GM12878 (cell line): ENCODE data around the gene CDC42BPA. TPM values are rescaled to one million over a fixed set of nuclear protein-coding genes. Genes with fewer than 3 reads are reported as not detected.
"Not testable (repeated sequence)": the region's sequence is repeated elsewhere in the genome, so short reads cannot be mapped to it uniquely, and the experiment has no call there.

Experiments
- ATAC-seq: fragments of 200-7000 bp; cut with Tn5 transposase; 3 replicates; pipeline ENCODE4 v1.9.1; 2020; ENCODE audit warnings: mild to moderate bottlenecking, moderate library complexity
- BruUV-seq: library from RNA; stranded (reverse); fragments of 400-500 nt; replicated peaks from 2 replicates; lab custom pipeline; 2021; lab: Mats Ljungman, UMichigan
- CTCF ChIA-PET: fragments of 300-600 bp; sonication (Branson Sonifier 250); formaldehyde crosslinking; extraction: SDS; loops from one replicate; lab custom pipeline; 2021; ENCODE audit warnings: inconsistent platforms; lab: Yijun Ruan, JAX
- POLR2A ChIA-PET: fragments of 350-600 bp; formaldehyde crosslinking; extraction: SDS; loops from one replicate; lab custom pipeline; 2021; ENCODE audit warnings: inconsistent platforms; lab: Charles Lee
- RAD21 ChIA-PET: fragments of 300-600 bp; sonication (Branson Sonifier 250); formaldehyde crosslinking; loops from one replicate; lab custom pipeline; 2023; ENCODE audit warnings: antibody characterized with exemption; ENCODE audit not compliant: unreplicated experiment; lab: Charles Lee
- SMC1A ChIA-PET: fragments of 300-600 bp; sonication (Branson Sonifier 250); formaldehyde crosslinking; loops from one replicate; lab custom pipeline; 2023; ENCODE audit not compliant: unreplicated experiment, uncharacterized antibody; lab: Charles Lee
- DNase-seq: peaks from one replicate; pipeline ENCODE4 v3.0.0-alpha.2; 2011; ENCODE audit warnings: low read depth, low spot score
- FAIRE-seq: peaks from 3 replicates; lab custom pipeline; 2011; peaks lifted over from hg19 to GRCh38; lab: Jason Lieb, UNC
- H2AFZ ChIP-seq: 2 replicates; pipeline ENCODE4 v1.6.0; 2011; ENCODE audit warnings: low read depth, low read length, control low read depth; ENCODE audit not compliant: control insufficient read depth
- H3K27ac ChIP-seq: 2 replicates; pipeline ENCODE4 v1.5.1; 2011; ENCODE audit warnings: control low read depth; ENCODE audit not compliant: control insufficient read depth, insufficient read depth
- H3K27me3 ChIP-seq, 2 experiments: replicated peaks in 1 of 2; 2 replicates each; pipeline versions ENCODE4 v1.6.0 to v1.6.1; 2011; ENCODE audit warnings: low read length in 1 of 2; ENCODE audit not compliant: control insufficient read depth in 2 of 2, insufficient read depth in 2 of 2
- H3K36me3 ChIP-seq, 2 experiments: 2 replicates each; pipeline ENCODE4 v1.5.1; 2011; ENCODE audit warnings: low read length in 1 of 2; ENCODE audit not compliant: control insufficient read depth in 2 of 2, insufficient read depth in 2 of 2
- H3K4me1 ChIP-seq: 2 replicates; pipeline ENCODE4 v1.6.1; 2011; ENCODE audit warnings: mild to moderate bottlenecking, low read length, moderate library complexity, mixed read lengths; ENCODE audit not compliant: control insufficient read depth, insufficient read depth
- H3K4me2 ChIP-seq: 2 replicates; pipeline ENCODE4 v1.6.0; 2011; ENCODE audit warnings: control low read depth; ENCODE audit not compliant: control insufficient read depth, insufficient read depth
- H3K4me3 ChIP-seq: fragments of 200-600 bp; sonication (generic); 2 replicates; pipeline ENCODE4 v1.5.1; 2016
- H3K79me2 ChIP-seq: 2 replicates; pipeline ENCODE4 v1.6.0; 2011; ENCODE audit warnings: low read length; ENCODE audit not compliant: control insufficient read depth, insufficient read depth
- H3K9ac ChIP-seq: 2 replicates; pipeline ENCODE4 v1.8.0; 2011; ENCODE audit warnings: low read length, control low read depth, mixed read lengths; ENCODE audit not compliant: control insufficient read depth, insufficient read depth
- H3K9me3 ChIP-seq: replicated peaks from 3 replicates; pipeline ENCODE4 v1.5.1; 2011; ENCODE audit warnings: mild to moderate bottlenecking, low read length; ENCODE audit not compliant: control insufficient read depth, insufficient read depth
- H4K20me1 ChIP-seq: 2 replicates; pipeline ENCODE4 v1.6.0; 2011; ENCODE audit not compliant: control insufficient read depth, insufficient read depth
- CHD1 ChIP-seq: IDR thresholded peaks from 2 replicates; pipeline ENCODE4 v1.6.1; 2012; ENCODE audit warnings: low read depth, low read length, improper control_type of control experiment
- DPF2 ChIP-seq: fragments of 450-650 bp; IDR thresholded peaks from 2 replicates; pipeline ENCODE4 v1.6.1; 2017; ENCODE audit warnings: mild to moderate bottlenecking
- HDGF ChIP-seq: fragments of 450-650 bp; IDR thresholded peaks from 2 replicates; pipeline ENCODE4 v1.6.1; 2016; ENCODE audit warnings: antibody characterized with exemption
- IRF4 ChIP-seq: IDR thresholded peaks from 2 replicates; pipeline ENCODE4 v1.6.1; 2011; ENCODE audit warnings: low read depth, low read length
- JUNB ChIP-seq: IDR thresholded peaks from 2 replicates; pipeline ENCODE4 v1.6.1; 2016; ENCODE audit warnings: antibody characterized with exemption, mild to moderate bottlenecking
- MTA3 ChIP-seq: IDR thresholded peaks from 2 replicates; pipeline ENCODE4 v1.6.1; 2012; ENCODE audit warnings: low read length, inconsistent platforms, borderline replicate concordance
- RBBP5 ChIP-seq: fragments of 200-600 bp; sonication (generic); conservative IDR thresholded peaks from 2 replicates; pipeline ENCODE4 v1.6.1; 2016
- SREBF2 ChIP-seq: IDR thresholded peaks from 2 replicates; pipeline ENCODE4 v1.6.1; 2012; ENCODE audit warnings: mild to moderate bottlenecking, low read length
- SRF ChIP-seq, 2 experiments: IDR thresholded peaks; 2 replicates each; pipeline ENCODE4 v1.6.1; 2011; ENCODE audit warnings: low read depth in 2 of 2, low read length in 2 of 2, mild to moderate bottlenecking in 1 of 2, moderate library complexity in 1 of 2
- YBX1 ChIP-seq: fragments of 450-650 bp; IDR thresholded peaks from 2 replicates; pipeline ENCODE4 v1.6.1; 2016; ENCODE audit warnings: antibody characterized with exemption
- WGBS: methylation state at CpG from one replicate; pipeline ENCODE4 v1.1.6; 2016; ENCODE audit warnings: low lambda C conversion rate; ENCODE audit not compliant: insufficient replicate concordance, insufficient coverage; ENCODE audit errors: missing lambda C conversion rate; 5-methylcytosine and 5-hydroxymethylcytosine counted together
- in situ Hi-C: fragments of 300-500 bp; cut with MboI; formaldehyde crosslinking; loops from 9 replicates; pipeline ENCODE4 v1.14.3; 2018; ENCODE audit warnings: mixed read lengths
- intact Hi-C: fragments of 100-400 bp; cut with micrococcal nuclease; formaldehyde crosslinking; loops from one replicate; pipeline ENCODE4 v1.14.2; 2022; ENCODE audit not compliant: unreplicated experiment
- polyA plus RNA-seq, 11 experiments: library from polyadenylated mRNA; depleted of rRNA in 4 of 11; unstranded in 6 of 11; stranded (reverse) in 5 of 11; fragments of >200 nt; fragmentation: Nextera tagmentation in 4 of 11; fragmentation: Illumina TruSeq in 1 of 11; extraction: Ambion mirVana in 4 of 11; extraction: Trizol in 1 of 11; gene quantifications; 1 replicate in 1 of 11; 2 replicates in 10 of 11; pipeline versions ENCODE4 v1.2.1 to v1.2.3, GENCODE V29; 2011 to 2016; ENCODE audit warnings: inconsistent platforms in 2 of 11, missing spikeins in 2 of 11, low read depth in 1 of 11
- total RNA-seq, 4 experiments: library from RNA; depleted of rRNA in 3 of 4; stranded (reverse); fragments of >200 nt in 3 of 4; fragmentation: Illumina TruSeq in 1 of 4; extraction: Trizol in 1 of 4; gene quantifications; 2 replicates each; pipeline versions ENCODE4 v1.2.1 to v1.2.3, GENCODE V29; 2013 to 2021
- TF ChIP-seq, protein P1 (sequence below): fragments of 450-650 bp; IDR thresholded peaks from 2 replicates; pipeline ENCODE4 v1.6.1; 2017; ENCODE audit warnings: mild to moderate bottlenecking, moderate library complexity

CDC42BPA gene
- total and polyA plus RNA-seq, 10 of the 15 experiments (the other 5 are each of a cell fraction or from before 2014, with no cell fraction given), result 0.02 to 0.52 (median 0.10) TPM

DNA sequence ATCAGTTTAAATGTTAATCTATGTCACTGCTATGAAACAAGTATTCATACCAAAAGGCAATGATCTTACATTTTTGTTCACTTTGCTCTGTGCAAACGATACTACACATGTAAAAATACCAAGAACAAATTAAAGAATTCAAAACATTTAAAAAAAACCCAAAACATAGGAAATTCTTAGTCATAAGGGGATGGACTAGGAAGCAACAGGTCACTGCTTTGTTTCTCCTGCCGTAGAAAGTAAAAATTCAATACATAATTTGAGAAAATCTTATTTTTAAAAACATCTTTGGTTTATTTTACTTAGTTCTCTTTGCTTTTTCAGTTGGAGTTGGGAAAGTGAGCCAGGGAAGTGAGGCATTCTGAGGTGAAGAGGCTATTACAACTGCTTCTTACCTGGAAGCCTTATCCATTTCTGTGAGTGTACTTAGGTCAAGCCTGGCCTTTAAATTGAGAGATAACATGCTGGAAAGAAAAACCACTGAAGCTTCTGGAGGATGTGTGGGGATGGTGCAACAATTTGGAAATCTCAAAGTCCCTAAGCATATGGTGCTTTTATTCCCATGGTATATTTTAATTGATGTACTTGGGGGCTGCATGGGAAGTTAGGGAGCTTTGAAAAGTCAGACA lies 183.5 kb downstream of the CDC42BPA start:
- Histone ChIP-seq H3K9ac (no peak overlapping the region), H2AFZ (no peak overlapping the region), H3K27ac (no peak overlapping the region), H3K4me2 (no peak overlapping the region), H3K4me3 (no peak overlapping the region), H3K79me2 (no peaks in the 10 kb centered on the region), H3K4me1 (no peaks in the 10 kb centered on the region)
- in situ Hi-C loops, result no loop called here
- TF ChIP-seq HDGF, result no peak
- TF ChIP-seq IRF4, result no peak
- TF ChIP-seq MTA3, result no peak
- no peak for TF ChIP-seq SREBF2
- no peak for TF ChIP-seq YBX1
- TF ChIP-seq, protein P1, sequence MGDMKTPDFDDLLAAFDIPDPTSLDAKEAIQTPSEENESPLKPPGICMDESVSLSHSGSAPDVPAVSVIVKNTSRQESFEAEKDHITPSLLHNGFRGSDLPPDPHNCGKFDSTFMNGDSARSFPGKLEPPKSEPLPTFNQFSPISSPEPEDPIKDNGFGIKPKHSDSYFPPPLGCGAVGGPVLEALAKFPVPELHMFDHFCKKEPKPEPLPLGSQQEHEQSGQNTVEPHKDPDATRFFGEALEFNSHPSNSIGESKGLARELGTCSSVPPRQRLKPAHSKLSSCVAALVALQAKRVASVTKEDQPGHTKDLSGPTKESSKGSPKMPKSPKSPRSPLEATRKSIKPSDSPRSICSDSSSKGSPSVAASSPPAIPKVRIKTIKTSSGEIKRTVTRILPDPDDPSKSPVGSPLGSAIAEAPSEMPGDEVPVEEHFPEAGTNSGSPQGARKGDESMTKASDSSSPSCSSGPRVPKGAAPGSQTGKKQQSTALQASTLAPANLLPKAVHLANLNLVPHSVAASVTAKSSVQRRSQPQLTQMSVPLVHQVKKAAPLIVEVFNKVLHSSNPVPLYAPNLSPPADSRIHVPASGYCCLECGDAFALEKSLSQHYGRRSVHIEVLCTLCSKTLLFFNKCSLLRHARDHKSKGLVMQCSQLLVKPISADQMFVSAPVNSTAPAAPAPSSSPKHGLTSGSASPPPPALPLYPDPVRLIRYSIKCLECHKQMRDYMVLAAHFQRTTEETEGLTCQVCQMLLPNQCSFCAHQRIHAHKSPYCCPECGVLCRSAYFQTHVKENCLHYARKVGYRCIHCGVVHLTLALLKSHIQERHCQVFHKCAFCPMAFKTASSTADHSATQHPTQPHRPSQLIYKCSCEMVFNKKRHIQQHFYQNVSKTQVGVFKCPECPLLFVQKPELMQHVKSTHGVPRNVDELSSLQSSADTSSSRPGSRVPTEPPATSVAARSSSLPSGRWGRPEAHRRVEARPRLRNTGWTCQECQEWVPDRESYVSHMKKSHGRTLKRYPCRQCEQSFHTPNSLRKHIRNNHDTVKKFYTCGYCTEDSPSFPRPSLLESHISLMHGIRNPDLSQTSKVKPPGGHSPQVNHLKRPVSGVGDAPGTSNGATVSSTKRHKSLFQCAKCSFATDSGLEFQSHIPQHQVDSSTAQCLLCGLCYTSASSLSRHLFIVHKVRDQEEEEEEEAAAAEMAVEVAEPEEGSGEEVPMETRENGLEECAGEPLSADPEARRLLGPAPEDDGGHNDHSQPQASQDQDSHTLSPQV, result no peak
- no peak for TF ChIP-seq SRF (IDR thresholded peaks at IDR 0.05; ENCODE audit: low read depth in 2 of 2, low read length in 2 of 2)
- TF ChIP-seq DPF2, result no peak
- TF ChIP-seq JUNB, result no peak
- no peak for TF ChIP-seq CHD1
- TF ChIP-seq RBBP5, result no peak
- TF ChIP-seq, all 136 proteins: peak for 0
- intact Hi-C loops, result no loop called here
- Histone ChIP-seq H3K27me3 (no peaks in the 10 kb centered on the region), H3K36me3 (no peaks in the 10 kb centered on the region), H3K9me3 (no peaks in the 10 kb centered on the region), H4K20me1 (no peaks in the 10 kb centered on the region)
- 18% methylated on average over 2 of the region's 2 CpGs for WGBS
- ChIA-PET RAD21 (interaction anchor here (0.6 kb wide), 1 partner anchor 510 kb away, joined by 3 read pairs; no protein-coding TSS in a partner anchor), POLR2A (no interaction called here), SMC1A (no interaction called here), CTCF (no interaction called here)
- FAIRE-seq (no peak), ATAC-seq (no peak), DNase-seq (no peak)
- BruUV-seq, result no TSS peak

DNA sequence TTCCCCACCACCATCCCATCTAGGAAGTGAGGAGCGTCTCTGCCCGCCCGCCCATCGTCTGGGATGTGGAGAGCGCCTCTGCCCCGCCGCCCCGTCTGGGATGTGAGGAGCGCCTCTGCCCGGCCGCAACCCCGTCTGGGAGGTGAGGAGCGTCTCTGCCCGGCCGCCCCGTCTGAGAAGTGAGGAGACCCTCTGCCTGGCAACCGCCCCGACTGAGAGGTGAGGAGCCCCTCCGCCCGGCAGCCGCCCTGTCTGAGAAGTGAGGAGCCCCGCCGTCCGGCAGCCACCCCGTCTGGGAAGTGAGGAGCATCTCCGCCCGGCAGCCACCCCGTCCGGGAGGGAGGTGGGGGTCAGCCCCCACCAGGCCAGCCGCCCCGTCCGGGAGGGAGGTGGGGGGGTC lies 185.6 kb downstream of the CDC42BPA start:
- WGBS, result 60% methylated on average over 4 of the region's 32 CpGs
- POLR2A ChIA-PET, H3K9me3 ChIP-seq, H3K4me3 ChIP-seq, in situ Hi-C loops, H4K20me1 ChIP-seq, H3K9ac ChIP-seq, RAD21 ChIA-PET, H3K79me2 ChIP-seq, intact Hi-C loops, H3K27ac ChIP-seq, ATAC-seq, H2AFZ ChIP-seq, DNase-seq, H3K4me1 ChIP-seq, BruUV-seq, FAIRE-seq, H3K27me3 ChIP-seq, H3K36me3 ChIP-seq, SMC1A ChIA-PET, CTCF ChIA-PET, H3K4me2 ChIP-seq: not testable (repeated sequence)
